Gastrocnemius medialis (tissue), 4 donors: ENCODE results near the gene OSTC.

Experiments used
- CTCF ChIP-seq, 5 experiments: fragments of 450-650 bp in 3 of 5; fragments of 200-600 bp in 2 of 5; sonication (generic) in 2 of 5; IDR thresholded peaks in 4 of 5; conservative IDR thresholded peaks in 1 of 5; 1 replicate in 4 of 5; 2 replicates in 1 of 5; pipeline ENCODE4 v1.5.1; 2016 to 2019; ENCODE audit warnings: antibody characterized with exemption in 5 of 5, mild to moderate bottlenecking in 3 of 5, moderate library complexity in 3 of 5
- POLR2A ChIP-seq, 2 donors: fragments of 450-650 bp; IDR thresholded peaks; one replicate each; pipeline ENCODE4 v1.6.1; 2017; ENCODE audit warnings: antibody characterized with exemption in 2 of 2, mild to moderate bottlenecking in 2 of 2, moderate library complexity in 2 of 2

GRCh38 chr4:108602163-108602562 is 48.2 kb upstream of the OSTC start:
- TF ChIP-seq CTCF (IDR thresholded peaks at IDR 0.05 in 4 of 5, conservative IDR thresholded peaks at IDR 0.05 in 1 of 5) (no peak), POLR2A (IDR thresholded peaks at IDR 0.05) (no peak)
